Measurements from ENCODE around the gene PLPPR1. TPM values are rescaled to one million over a fixed set of nuclear protein-coding genes. Genes with fewer than 3 reads are reported as not detected.
A peak's percentile ranks its signal among the peaks of the same experiment; 100 is the strongest.

Gene PLPPR1
- total and polyA plus RNA-seq, 2 of the 13 experiments (the other 11 are each of a cell fraction or from before 2014, with no cell fraction given) = 16.0 to 84.7 TPM

DNA sequence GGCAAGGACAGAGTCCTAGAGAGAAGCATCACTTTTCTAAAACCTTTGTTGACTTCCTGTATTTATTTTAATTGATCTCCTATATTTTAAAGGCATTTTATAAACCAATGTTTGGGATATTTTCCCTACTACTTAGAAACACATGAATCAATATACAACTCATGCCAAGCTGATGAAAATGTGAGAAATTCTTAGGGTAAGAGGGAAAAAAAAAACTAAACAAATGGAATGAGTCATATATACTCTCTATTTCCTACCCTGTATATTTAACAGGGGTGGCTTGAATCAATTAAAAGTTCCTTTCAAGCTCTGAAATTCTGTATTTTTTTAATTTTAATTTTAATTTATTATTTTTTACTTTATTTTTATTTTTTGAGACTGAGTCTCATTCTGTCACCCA is 336.7 kb downstream of the PLPPR1 start:
- Histone ChIP-seq H3K9ac (ENCODE audit: insufficient read depth, low read depth, low read length) (no peak overlapping the region), H3K27me3 (ENCODE audit: control insufficient read depth in 1 of 2, insufficient read depth in 2 of 2, low read length in 2 of 2) (no peaks in the 10 kb centered on the region), H3K36me3 (replicated peaks in 1 of 2; ENCODE audit: control insufficient read depth in 1 of 2, insufficient read depth in 2 of 2, low read length in 2 of 2) (no peaks in the 10 kb centered on the region), H3K4me1 (ENCODE audit: insufficient read depth, low read length) (peaks cover 56% of the 10 kb centered on the region), H4K20me1 (ENCODE audit: insufficient read depth, low read length) (no peaks in the 10 kb centered on the region), H3K27ac (ENCODE audit: extremely low read length, insufficient read depth, low read length) (peak overlapping the region; percentile 74), H3K9me3 (ENCODE audit: low read length) (no peaks in the 10 kb centered on the region), H3K4me2 (ENCODE audit: low read depth, low read length) (no peak overlapping the region), H3K79me2 (ENCODE audit: insufficient read depth, low read length) (no peaks in the 10 kb centered on the region), H2AFZ (ENCODE audit: low read length) (no peak overlapping the region), H3K4me3 (replicated peaks in 1 of 3; ENCODE audit: insufficient read depth in 1 of 3, low read depth in 2 of 3, low read length in 3 of 3) (no peak overlapping the region)
- ATAC-seq = no peak
- TF ChIP-seq FIP1L1 (IDR thresholded peaks at IDR 0.05; ENCODE audit: borderline replicate concordance, insufficient read depth, low read depth, low read length) (no peak), ZMYM4 (CRISPR knock-in tag; IDR thresholded peaks at IDR 0.05) (no peak), ZNF251 (CRISPR knock-in tag; IDR thresholded peaks at IDR 0.05) (no peak), TP53 (CRISPR knock-in tag; conservative IDR thresholded peaks at IDR 0.05) (no peak), MTA1 (CRISPR knock-in tag; IDR thresholded peaks at IDR 0.05; ENCODE audit: borderline replicate concordance) (no peak), AHR (CRISPR knock-in tag; IDR thresholded peaks at IDR 0.05) (no peak)
- TF ChIP-seq, protein P1, sequence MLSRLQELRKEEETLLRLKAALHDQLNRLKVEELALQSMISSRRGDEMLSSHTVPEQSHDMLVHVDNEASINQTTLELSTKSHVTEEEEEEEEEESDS (CRISPR knock-in tag; IDR thresholded peaks at IDR 0.05; ENCODE audit: borderline replicate concordance) = no peak
- TF ChIP-seq, protein P2, sequence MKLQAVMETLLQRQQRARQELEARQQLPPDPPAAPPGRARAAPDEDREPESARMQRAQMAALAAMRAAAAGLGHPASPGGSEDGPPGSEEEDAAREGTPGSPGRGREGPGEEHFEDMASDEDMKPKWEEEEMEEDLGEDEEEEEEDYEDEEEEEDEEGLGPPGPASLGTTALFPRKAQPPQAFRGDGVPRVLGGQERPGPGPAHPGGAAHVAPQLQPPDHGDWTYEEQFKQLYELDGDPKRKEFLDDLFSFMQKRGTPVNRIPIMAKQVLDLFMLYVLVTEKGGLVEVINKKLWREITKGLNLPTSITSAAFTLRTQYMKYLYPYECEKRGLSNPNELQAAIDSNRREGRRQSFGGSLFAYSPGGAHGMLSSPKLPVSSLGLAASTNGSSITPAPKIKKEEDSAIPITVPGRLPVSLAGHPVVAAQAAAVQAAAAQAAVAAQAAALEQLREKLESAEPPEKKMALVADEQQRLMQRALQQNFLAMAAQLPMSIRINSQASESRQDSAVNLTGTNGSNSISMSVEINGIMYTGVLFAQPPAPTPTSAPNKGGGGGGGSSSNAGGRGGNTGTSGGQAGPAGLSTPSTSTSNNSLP (IDR thresholded peaks at IDR 0.05; ENCODE audit: low read depth, low read length) = 0 out of 2 replicates have a peak, but pooled peaks have one; percentile 20
- TF ChIP-seq, protein P3, sequence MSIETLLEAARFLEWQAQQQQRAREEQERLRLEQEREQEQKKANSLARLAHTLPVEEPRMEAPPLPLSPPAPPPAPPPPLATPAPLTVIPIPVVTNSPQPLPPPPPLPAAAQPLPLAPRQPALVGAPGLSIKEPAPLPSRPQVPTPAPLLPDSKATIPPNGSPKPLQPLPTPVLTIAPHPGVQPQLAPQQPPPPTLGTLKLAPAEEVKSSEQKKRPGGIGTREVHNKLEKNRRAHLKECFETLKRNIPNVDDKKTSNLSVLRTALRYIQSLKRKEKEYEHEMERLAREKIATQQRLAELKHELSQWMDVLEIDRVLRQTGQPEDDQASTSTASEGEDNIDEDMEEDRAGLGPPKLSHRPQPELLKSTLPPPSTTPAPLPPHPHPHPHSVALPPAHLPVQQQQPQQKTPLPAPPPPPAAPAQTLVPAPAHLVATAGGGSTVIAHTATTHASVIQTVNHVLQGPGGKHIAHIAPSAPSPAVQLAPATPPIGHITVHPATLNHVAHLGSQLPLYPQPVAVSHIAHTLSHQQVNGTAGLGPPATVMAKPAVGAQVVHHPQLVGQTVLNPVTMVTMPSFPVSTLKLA (IDR thresholded peaks at IDR 0.05) = no peak
- TF ChIP-seq, protein P4, sequence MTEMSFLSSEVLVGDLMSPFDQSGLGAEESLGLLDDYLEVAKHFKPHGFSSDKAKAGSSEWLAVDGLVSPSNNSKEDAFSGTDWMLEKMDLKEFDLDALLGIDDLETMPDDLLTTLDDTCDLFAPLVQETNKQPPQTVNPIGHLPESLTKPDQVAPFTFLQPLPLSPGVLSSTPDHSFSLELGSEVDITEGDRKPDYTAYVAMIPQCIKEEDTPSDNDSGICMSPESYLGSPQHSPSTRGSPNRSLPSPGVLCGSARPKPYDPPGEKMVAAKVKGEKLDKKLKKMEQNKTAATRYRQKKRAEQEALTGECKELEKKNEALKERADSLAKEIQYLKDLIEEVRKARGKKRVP (CRISPR knock-in tag; IDR thresholded peaks at IDR 0.05) = peak in 1 of 2 experiments; percentile 78; a peak in 2 of 4 replicates
- CTCF ChIA-PET (ENCODE audit: low intra/inter-chr PET ratio, low total read pairs) = no interaction called here
- no peak for FAIRE-seq
- BruUV-seq (replicated peaks) = no TSS peak
- POLR2A ChIA-PET = interaction anchor here (0.7 to 3.2 kb wide), 4 partner anchors 9 to 41 kb away, joined by 3 to 21 read pairs (median 6); partner anchors contain the start of gene ZNF189
- no peak for DNase-seq (ENCODE audit: low spot score)
- intact Hi-C loops (cut with micrococcal nuclease; ENCODE audit: unreplicated experiment) = no loop called here
- in situ Hi-C loops (cut with HindIII; ENCODE audit: extremely low pct_ligation_motif_present, low pct_unique_long_range_greater_than_20kb) = no loop called here
